ENCODE results near the gene GALR2.
A peak's percentile ranks its signal among the peaks of the same experiment; 100 is the strongest.
"Not testable (repeated sequence)": the region's sequence is repeated elsewhere in the genome, so short reads cannot be mapped to it uniquely, and the experiment has no call there.

Gene GALR2

GRCh38 chr17:76074390-76075363, at the start of gene GALR2:
GALR2 (plus strand) TSS chr17:76074781; CDS start chr17:76074884, 103 bp downstream.
- DNase-seq = no peak

- DNase-seq = no peak
These were observed 49.3 kb upstream of the GALR2 start for GRCh38 chr17:76025294-76025693.

- DNase-seq = no peak
These were observed 47.8 kb upstream of the GALR2 start for GRCh38 chr17:76026714-76027158.

DNA sequence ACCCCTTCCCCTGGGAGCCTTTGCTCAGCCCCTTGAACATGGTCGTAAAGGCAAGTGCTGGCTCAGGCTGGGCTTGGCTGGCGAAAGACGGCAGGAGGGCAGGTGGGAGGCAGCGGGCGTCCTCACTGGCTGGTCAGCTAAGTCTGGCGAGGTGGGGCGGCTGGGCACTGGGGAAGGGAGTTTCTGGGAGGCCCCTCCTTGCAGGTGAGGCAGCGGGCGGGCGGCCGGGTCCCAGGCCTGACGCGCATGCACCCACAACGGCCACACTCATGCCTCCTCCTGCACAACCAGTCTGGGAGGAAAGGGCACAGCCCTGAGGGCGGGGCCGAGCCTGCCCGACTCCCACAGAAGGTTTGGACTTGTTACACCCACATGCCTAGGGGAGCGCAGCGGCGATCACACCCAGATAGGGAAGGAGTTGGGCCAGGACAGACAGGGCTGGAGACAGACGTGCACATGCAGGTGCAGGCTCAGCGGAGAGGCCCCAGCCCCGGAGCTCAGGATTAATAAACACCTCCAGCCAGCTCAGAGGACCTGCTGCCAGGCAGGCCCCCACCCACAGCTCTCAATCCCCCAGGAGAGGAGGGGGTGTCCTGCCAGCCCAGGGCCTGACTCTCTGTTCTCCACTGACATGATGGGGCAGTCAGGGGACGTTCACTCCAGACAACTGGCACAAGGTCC, 47.3 kb upstream of the GALR2 start, which contains the start of gene EVPL:
EVPL (minus strand) TSS at position 148 of the 681 bp plus-strand sequence; CDS start at position 40, 108 bp downstream.
- DNase-seq = no peak

DNA sequence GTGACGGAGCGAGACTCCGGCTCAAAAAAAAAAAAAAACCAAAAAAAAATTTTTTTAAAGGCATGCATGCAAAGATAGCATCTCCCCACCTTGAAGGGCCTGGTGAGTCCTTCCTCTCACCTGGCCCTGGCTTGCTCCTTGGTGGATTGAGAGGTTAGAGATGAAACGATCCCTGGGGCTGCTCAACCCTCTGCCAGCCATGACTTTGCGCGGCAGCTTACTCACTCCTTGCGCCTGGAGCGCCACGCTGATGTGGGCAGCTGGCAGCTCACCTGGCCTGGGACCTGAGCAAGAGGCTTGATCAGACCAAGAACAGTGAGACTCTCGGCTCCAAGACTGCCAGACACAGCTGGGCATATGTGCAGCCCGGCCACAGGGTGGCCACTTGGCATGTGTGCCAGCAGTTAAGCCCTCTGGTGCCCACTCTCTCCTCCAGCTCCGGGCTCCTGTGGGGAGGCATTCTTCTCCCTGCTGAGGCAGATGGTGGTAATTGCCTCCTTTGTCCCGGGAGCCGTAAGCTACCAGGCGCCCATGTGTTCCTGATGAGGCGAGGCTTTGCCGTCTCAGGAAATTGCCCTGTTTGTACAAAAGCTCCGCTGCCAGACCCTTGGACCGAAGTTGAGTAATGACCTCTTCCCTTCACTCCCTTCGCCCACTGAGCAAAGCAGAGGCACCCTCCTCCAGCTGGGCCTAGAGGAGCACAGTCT, 42.4 kb upstream of the GALR2 start:
- no peak for DNase-seq

DNA sequence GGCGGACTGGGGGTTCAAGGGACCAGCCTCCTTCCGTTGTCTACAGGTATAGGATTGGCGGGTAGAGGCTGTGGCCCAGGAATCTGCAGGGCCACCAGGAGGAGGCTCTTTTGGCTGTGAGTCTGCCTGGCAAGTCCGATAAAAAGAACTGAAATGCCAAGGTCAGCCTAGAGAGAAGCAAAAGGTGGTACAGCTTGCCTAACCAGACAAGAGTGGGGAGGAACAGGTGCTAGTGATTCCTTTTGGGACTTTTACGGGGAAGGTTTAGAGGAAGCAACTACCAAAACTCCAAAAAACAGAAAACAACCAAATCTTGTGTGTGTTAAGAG, 41.8 kb upstream of the GALR2 start:
- no peak for DNase-seq

DNA sequence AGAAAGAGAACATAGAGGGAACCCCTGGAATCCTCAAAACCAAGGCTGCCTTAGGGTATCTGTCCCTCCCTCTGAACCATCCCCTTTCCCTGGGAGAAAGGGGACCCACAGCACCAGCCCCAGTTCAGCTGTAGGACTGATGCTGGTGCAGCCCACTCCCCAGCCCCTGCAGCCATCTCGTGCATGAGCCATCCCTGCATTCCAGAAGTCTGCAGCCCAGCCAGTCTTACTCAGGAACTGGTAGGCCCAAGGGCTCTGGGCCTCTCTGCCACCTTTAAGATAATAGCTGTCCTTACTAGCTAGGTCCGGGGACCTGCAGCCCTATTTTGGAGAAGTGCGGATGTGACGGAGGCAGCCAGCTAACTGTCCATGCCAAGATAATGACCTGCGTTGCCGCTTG, 41.4 kb upstream of the GALR2 start:
- no peak for DNase-seq

GRCh38 chr17:76034428-76035350, 39.9 kb upstream of the GALR2 start:
- DNase-seq = no peak

GRCh38 chr17:76036497-76037261, 37.9 kb upstream of the GALR2 start:
- no peak for DNase-seq

GRCh38 chr17:76038050-76038449, 36.5 kb upstream of the GALR2 start:
- DNase-seq = peak; percentile 25

GRCh38 chr17:76039121-76039520, 35.5 kb upstream of the GALR2 start:
- peak; percentile 48 for DNase-seq

DNA sequence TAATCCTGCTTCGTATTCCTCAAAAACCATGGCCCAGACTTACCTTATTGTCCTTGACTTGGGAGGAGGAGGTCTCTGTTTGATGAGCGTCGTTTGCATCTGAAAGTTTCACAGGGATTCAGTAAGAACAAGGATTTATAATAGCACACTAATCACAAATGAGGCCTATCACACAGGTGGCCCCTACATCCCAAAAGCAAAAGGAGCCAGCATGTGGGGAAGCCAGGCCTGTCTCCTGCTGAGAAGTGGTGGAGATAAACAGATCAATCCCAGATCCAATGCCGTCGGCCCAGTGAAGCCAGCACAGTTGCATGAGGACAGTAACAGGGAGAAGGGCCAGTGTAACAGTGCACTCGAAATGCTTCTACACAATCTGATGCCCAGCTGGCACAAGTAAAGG, 34.2 kb upstream of the GALR2 start:
- DNase-seq = no peak

DNA sequence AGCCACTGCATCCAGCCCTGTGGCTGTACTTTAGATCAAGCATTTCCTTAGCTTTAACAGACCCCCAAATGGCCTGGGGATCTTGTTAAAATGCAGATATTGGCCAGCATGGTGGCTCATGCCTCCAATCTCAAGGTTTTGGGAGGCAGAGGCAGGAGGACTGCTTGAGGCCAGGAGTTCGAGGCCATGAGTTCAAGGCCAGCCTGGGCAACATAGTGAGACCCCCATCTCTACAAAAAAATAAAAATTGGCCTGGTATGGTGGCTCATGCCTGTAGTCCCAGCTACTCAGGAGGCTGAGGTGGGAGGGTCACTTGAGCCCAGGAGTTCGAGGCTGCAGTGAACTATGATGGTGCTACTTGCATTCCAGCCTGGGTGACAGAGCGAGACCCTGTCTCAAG, 31.7 kb upstream of the GALR2 start:
- DNase-seq = not testable (repeated sequence)

- not testable (repeated sequence) for DNase-seq
These were observed 30.0 kb upstream of the GALR2 start for GRCh38 chr17:76044475-76045007.

GRCh38 chr17:76046064-76046463, 28.5 kb upstream of the GALR2 start:
- no peak for DNase-seq

GRCh38 chr17:76048025-76048605, 26.5 kb upstream of the GALR2 start:
- no peak for DNase-seq

DNA sequence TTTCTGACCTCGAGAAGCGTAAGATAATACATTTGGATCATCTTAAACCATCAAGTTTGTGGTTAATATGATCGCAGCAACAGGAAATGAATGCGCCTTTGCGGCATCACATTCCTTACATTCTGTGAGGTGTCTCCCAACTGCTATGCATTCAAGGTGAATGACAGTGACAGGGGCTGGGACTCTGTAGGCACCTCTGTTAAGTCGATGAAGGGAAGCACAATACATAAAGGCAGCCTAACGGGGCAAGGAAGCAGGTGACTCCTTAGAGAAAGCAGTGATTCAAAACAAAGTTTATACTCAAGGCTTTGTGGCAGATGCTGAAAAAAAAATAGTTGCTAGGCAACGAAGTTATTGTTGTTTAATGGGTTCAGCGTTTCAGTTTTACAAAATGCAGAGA, 25.9 kb upstream of the GALR2 start:
- no peak for DNase-seq

- DNase-seq = no peak
These were observed 25.3 kb upstream of the GALR2 start for GRCh38 chr17:76049239-76049638.

GRCh38 chr17:76049836-76050537, 24.6 kb upstream of the GALR2 start:
- no peak for DNase-seq
